IMR-90 (cell line): ENCODE results near the gene ANKRD44. TPM values are rescaled to one million over a fixed set of nuclear protein-coding genes. Genes with fewer than 3 reads are reported as not detected.

Experiments used
- ATAC-seq: fragments of 200-7000 bp; cut with Tn5 transposase; 2 replicates; pipeline ENCODE4 v1.9.1; 2020; ENCODE audit warnings: low read depth, mild to moderate bottlenecking, moderate library complexity
- BruUV-seq: library from RNA; stranded (reverse); fragments of 400-500 nt; replicated peaks from 2 replicates; lab custom pipeline; 2021; lab: Mats Ljungman, UMichigan
- CTCF ChIA-PET: fragments of 300-600 bp; formaldehyde crosslinking; extraction: SDS; loops from one replicate; lab custom pipeline; 2021; ENCODE audit warnings: antibody characterized with exemption; lab: Yijun Ruan, JAX
- POLR2A ChIA-PET: fragments of 300-600 bp; sonication (Branson Sonifier 250); formaldehyde crosslinking; loops from one replicate; lab custom pipeline; 2022; ENCODE audit warnings: antibody characterized with exemption; ENCODE audit not compliant: unreplicated experiment; lab: Charles Lee
- DNase-seq: peaks from one replicate; pipeline ENCODE4 v3.0.0; 2013
- H2AFZ ChIP-seq: replicated peaks from 2 replicates; pipeline ENCODE3; 2013; ENCODE audit warnings: low read length, mild to moderate bottlenecking; ENCODE audit not compliant: poor library complexity
- H2AK5ac ChIP-seq: 2 replicates; pipeline ENCODE4 v1.6.1; 2013; ENCODE audit warnings: low read depth, low read length, inconsistent platforms
- H2AK9ac ChIP-seq: replicated peaks from 2 replicates; pipeline ENCODE3; 2013; ENCODE audit warnings: mild to moderate bottlenecking, low read depth, low read length, moderate library complexity; ENCODE audit not compliant: poor library complexity
- H2BK120ac ChIP-seq: 2 replicates; pipeline ENCODE4 v1.6.1; 2013; ENCODE audit warnings: low read depth, low read length, inconsistent platforms
- H2BK15ac ChIP-seq: 3 replicates; pipeline ENCODE4 v1.6.1; 2013; ENCODE audit warnings: low read depth, low read length, inconsistent platforms
- H2BK20ac ChIP-seq: 2 replicates; pipeline ENCODE4 v1.6.1; 2013; ENCODE audit warnings: low read depth, mild to moderate bottlenecking, inconsistent platforms, low read length, moderate library complexity
- H2BK5ac ChIP-seq: 2 replicates; pipeline ENCODE4 v1.6.1; 2013; ENCODE audit warnings: mild to moderate bottlenecking, low read depth, low read length, inconsistent platforms; ENCODE audit not compliant: poor library complexity, severe bottlenecking
- H3K14ac ChIP-seq: replicated peaks from 2 replicates; pipeline ENCODE4 v1.6.1; 2013; ENCODE audit warnings: low read depth, low read length, inconsistent platforms
- H3K18ac ChIP-seq: 2 replicates; pipeline ENCODE4 v1.6.1; 2013; ENCODE audit warnings: low read depth, low read length, control low read depth
- H3K23ac ChIP-seq: 2 replicates; pipeline ENCODE4 v1.6.1; 2013; ENCODE audit warnings: low read depth, low read length, inconsistent platforms
- H3K27ac ChIP-seq: 2 replicates; pipeline ENCODE4 v1.5.1; 2013; ENCODE audit warnings: mild to moderate bottlenecking, control low read depth, low read length; ENCODE audit not compliant: insufficient read depth
- H3K27me3 ChIP-seq: 2 replicates; pipeline ENCODE4 v1.6.1; 2013; ENCODE audit warnings: low read length; ENCODE audit not compliant: control insufficient read depth, insufficient read depth
- H3K36me3 ChIP-seq: 2 replicates; pipeline ENCODE4 v1.6.1; 2013; ENCODE audit warnings: low read length, mixed read lengths; ENCODE audit not compliant: control insufficient read depth, insufficient read depth
- H3K4ac ChIP-seq: 2 replicates; pipeline ENCODE4 v1.6.1; 2013; ENCODE audit warnings: low read depth, low read length, inconsistent platforms
- H3K4me1 ChIP-seq: 2 replicates; pipeline ENCODE4 v1.6.1; 2013; ENCODE audit warnings: low read length, mixed read lengths; ENCODE audit not compliant: control insufficient read depth, insufficient read depth
- H3K4me2 ChIP-seq: 2 replicates; pipeline ENCODE4 v1.6.1; 2013; ENCODE audit warnings: low read depth, mild to moderate bottlenecking, control low read depth, low read length, moderate library complexity
- H3K4me3 ChIP-seq: 2 replicates; pipeline ENCODE4 v1.5.1; 2013; ENCODE audit warnings: low read depth, mild to moderate bottlenecking, control low read depth, low read length, moderate library complexity; ENCODE audit not compliant: insufficient read depth
- H3K56ac ChIP-seq: 2 replicates; pipeline ENCODE4 v1.6.1; 2013; ENCODE audit warnings: low read length, inconsistent platforms; ENCODE audit not compliant: insufficient read depth; ENCODE audit errors: extremely low read depth
- H3K79me1 ChIP-seq, 2 experiments: 2 replicates each; pipeline ENCODE4 v1.6.1; 2013; ENCODE audit warnings: low read length in 2 of 2, inconsistent platforms in 1 of 2, low read depth in 1 of 2
- H3K9ac ChIP-seq: 2 replicates; pipeline ENCODE4 v1.6.1; 2013; ENCODE audit warnings: low read depth, low read length, control low read depth
- H3K9me1 ChIP-seq: 2 replicates; pipeline ENCODE4 v1.6.1; 2013; ENCODE audit warnings: low read length, inconsistent platforms; ENCODE audit not compliant: insufficient read depth
- H3K9me3 ChIP-seq: 2 replicates; pipeline ENCODE4 v1.6.1; 2013; ENCODE audit warnings: low read length; ENCODE audit not compliant: control insufficient read depth, insufficient read depth
- H4K20me1 ChIP-seq: 2 replicates; pipeline ENCODE4 v1.6.1; 2013; ENCODE audit warnings: low read length, inconsistent platforms; ENCODE audit not compliant: insufficient read depth
- H4K5ac ChIP-seq: 2 replicates; pipeline ENCODE4 v1.6.1; 2013; ENCODE audit warnings: mild to moderate bottlenecking, low read depth, low read length, control low read depth
- H4K8ac ChIP-seq, 2 experiments: 2 replicates each; pipeline ENCODE4 v1.6.1; 2013; ENCODE audit warnings: low read depth in 2 of 2, low read length in 2 of 2, control low read depth in 1 of 2, inconsistent platforms in 1 of 2
- H4K91ac ChIP-seq: 2 replicates; pipeline ENCODE4 v1.6.1; 2013; ENCODE audit warnings: low read depth, low read length, inconsistent platforms; ENCODE audit not compliant: insufficient read depth
- POLR2A ChIP-seq: IDR thresholded peaks from 2 replicates; pipeline ENCODE4 v1.6.1; 2012; ENCODE audit warnings: mild to moderate bottlenecking, low read depth, low read length
- WGBS, 2 experiments: methylation state at CpG; one replicate each; pipeline versions ENCODE4 v1.1.5 to v1.1.7; 2013; ENCODE audit warnings: missing lambda C conversion rate in 2 of 2; ENCODE audit not compliant: insufficient read length in 1 of 2; ENCODE audit errors: extremely low coverage in 2 of 2; 5-methylcytosine and 5-hydroxymethylcytosine counted together
- dilution Hi-C: fragments of 300-500 bp; cut with HindIII; formaldehyde crosslinking; loops from one replicate; pipeline ENCODE4 v1.14.3; 2018; ENCODE audit warnings: low sequenced_read_pairs; ENCODE audit not compliant: unreplicated experiment
- in situ Hi-C: fragments of 300-500 bp; cut with MboI; formaldehyde crosslinking; loops from 3 replicates; pipeline ENCODE4 v1.14.3; 2019; ENCODE audit warnings: low sequenced_read_pairs, inconsistent platforms, mixed read lengths
- intact Hi-C: fragments of 100-400 bp; cut with micrococcal nuclease; formaldehyde crosslinking; loops from 2 replicates; pipeline ENCODE4 v1.10.0; 2022
- polyA plus RNA-seq, 3 experiments: library from polyadenylated mRNA; depleted of rRNA; stranded (reverse); fragments of >200 nt; gene quantifications; 2 replicates each; pipeline ENCODE4 v1.2.3, GENCODE V29; 2012; ENCODE audit warnings: low replicate concordance in 1 of 3
- total RNA-seq: library from RNA; depleted of rRNA; stranded (reverse); fragments of >200 nt; gene quantifications from 2 replicates; pipeline ENCODE4 v1.2.3, GENCODE V29; 2012

ANKRD44 gene
- total and polyA plus RNA-seq, 2 of the 4 experiments (the other 2 are of a cell fraction) = 5.2 to 15.6 TPM

- ChIA-PET POLR2A (no interaction called here), CTCF (no interaction called here)
- in situ Hi-C loops (no loop called here), dilution Hi-C loops (no loop called here), intact Hi-C loops (no loop called here)
- H3K36me3 ChIP-seq = no peaks in the 10 kb centered on the region
- no peak overlapping the region for H2AK5ac ChIP-seq
- no peak overlapping the region for H3K14ac ChIP-seq
- no peak overlapping the region for H2AK9ac ChIP-seq
- no peak for TF ChIP-seq POLR2A
- BruUV-seq = no TSS peak
- ATAC-seq = no peak
- no peaks in the 10 kb centered on the region; the same call in 1 of the 2 replicates for H4K20me1 ChIP-seq
- H3K56ac ChIP-seq = no peak overlapping the region
- H3K4ac ChIP-seq = no peak overlapping the region
- H4K8ac ChIP-seq = no peak overlapping the region
- DNase-seq = no peak
- no peak overlapping the region for H2BK5ac ChIP-seq
- no peak overlapping the region for H3K23ac ChIP-seq
- H2BK15ac ChIP-seq = no peak overlapping the region
- no peak overlapping the region for H3K27ac ChIP-seq
- H3K9me3 ChIP-seq = no peaks in the 10 kb centered on the region
- no peak overlapping the region for H2BK120ac ChIP-seq
- no peak overlapping the region for H2BK20ac ChIP-seq
- H4K5ac ChIP-seq = no peak overlapping the region
- H3K18ac ChIP-seq = no peak overlapping the region
- no peaks in the 10 kb centered on the region for H3K27me3 ChIP-seq
- no peak overlapping the region for H3K4me3 ChIP-seq
- peaks cover 4% of the 10 kb centered on the region for H3K4me1 ChIP-seq
- no peak overlapping the region for H3K4me2 ChIP-seq
- WGBS, 2 experiments = no CpG with 5 or more reads among the region's 4 CpGs
- no peak overlapping the region for H2AFZ ChIP-seq
- no peak overlapping the region for H3K9ac ChIP-seq
- no peak overlapping the region; the same call in 1 of the 2 replicates for H4K91ac ChIP-seq
- peaks cover 0 to 3% of the 10 kb centered on the region in 2 experiments; a peak in 2 of 4 replicates for H3K79me1 ChIP-seq
- H3K9me1 ChIP-seq = 0 out of 2 replicates have a peak, but pooled peaks cover 7% of the 10 kb centered on the region
These were observed 37.1 kb downstream of the ANKRD44 start for GRCh38 chr2:197273485-197273884.
